Mesenchymal stem cell (in vitro differentiated cells and primary cell): ENCODE results near the gene TAF3.

ENCODE experiments used
- DNase-seq: peaks from one replicate; pipeline ENCODE4 v3.0.0-alpha.2; 2013
- H2AFZ ChIP-seq: one replicate; pipeline ENCODE4 v1.6.1; 2013; ENCODE audit warnings: low read depth, mild to moderate bottlenecking, control low read depth, inconsistent platforms, low read length, moderate library complexity
- H2AK5ac ChIP-seq: 2 replicates; pipeline ENCODE4 v1.6.1; 2013; ENCODE audit warnings: low read length, moderate library complexity, mild to moderate bottlenecking, inconsistent platforms; ENCODE audit not compliant: severe bottlenecking
- H2BK120ac ChIP-seq: one replicate; pipeline ENCODE4 v1.6.1; 2013; ENCODE audit warnings: low read depth, mild to moderate bottlenecking, inconsistent platforms, low read length, moderate library complexity
- H2BK12ac ChIP-seq, 2 experiments: one replicate each; pipeline ENCODE4 v1.6.1; 2013; ENCODE audit warnings: inconsistent platforms in 2 of 2, low read length in 2 of 2, mild to moderate bottlenecking in 2 of 2, moderate library complexity in 2 of 2, control low read depth in 1 of 2
- H2BK15ac ChIP-seq: one replicate; pipeline ENCODE4 v1.6.1; 2013; ENCODE audit warnings: mild to moderate bottlenecking, low read depth, inconsistent platforms; ENCODE audit not compliant: poor library complexity, severe bottlenecking
- H2BK5ac ChIP-seq: 2 replicates; pipeline ENCODE4 v1.6.1; 2013; ENCODE audit warnings: low read depth, mild to moderate bottlenecking, low read length, control low read depth, inconsistent platforms; ENCODE audit not compliant: poor library complexity, severe bottlenecking
- H3K14ac ChIP-seq, 2 experiments: one replicate each; pipeline ENCODE4 v1.6.1; 2013; ENCODE audit warnings: inconsistent platforms in 2 of 2, low read length in 2 of 2, control low read depth in 1 of 2, mild to moderate bottlenecking in 1 of 2, moderate library complexity in 1 of 2
- H3K18ac ChIP-seq, 2 experiments: one replicate each; pipeline ENCODE4 v1.6.1; 2013; ENCODE audit warnings: inconsistent platforms in 2 of 2, low read length in 2 of 2, control low read depth in 1 of 2, low read depth in 1 of 2, mild to moderate bottlenecking in 1 of 2
- H3K23ac ChIP-seq, 2 experiments: one replicate each; pipeline ENCODE4 v1.6.1; 2013; ENCODE audit warnings: inconsistent platforms in 2 of 2, low read length in 2 of 2, mild to moderate bottlenecking in 2 of 2, moderate library complexity in 2 of 2, control low read depth in 1 of 2
- H3K27ac ChIP-seq: 2 replicates; pipeline ENCODE4 v1.5.1; 2013; ENCODE audit warnings: mild to moderate bottlenecking, moderate library complexity, low read length, control low read depth, inconsistent platforms; ENCODE audit not compliant: poor library complexity, severe bottlenecking
- H3K27me3 ChIP-seq, 2 experiments: 2 replicates each; pipeline versions ENCODE4 v1.6.1 to v1.7.0; 2013; ENCODE audit warnings: low read length in 2 of 2, mild to moderate bottlenecking in 2 of 2, moderate library complexity in 2 of 2, control low read depth in 1 of 2, inconsistent platforms in 1 of 2; ENCODE audit not compliant: control insufficient read depth in 1 of 2, insufficient read depth in 1 of 2
- H3K36me3 ChIP-seq, 2 experiments: 2 replicates each; pipeline versions ENCODE4 v1.6.1 to v1.7.0; 2013; ENCODE audit warnings: low read length in 2 of 2, control low read depth in 1 of 2, inconsistent platforms in 1 of 2, low read depth in 1 of 2, mild to moderate bottlenecking in 1 of 2; ENCODE audit not compliant: insufficient read depth in 2 of 2, control insufficient read depth in 1 of 2
- H3K4ac ChIP-seq, 2 experiments: one replicate each; pipeline ENCODE4 v1.6.1; 2013; ENCODE audit warnings: inconsistent platforms in 2 of 2, low read length in 2 of 2, mild to moderate bottlenecking in 2 of 2, moderate library complexity in 2 of 2, control low read depth in 1 of 2, low read depth in 1 of 2
- H3K4me1 ChIP-seq: 2 replicates; pipeline ENCODE4 v1.6.1; 2013; ENCODE audit warnings: low read depth, low read length, control low read depth; ENCODE audit not compliant: control insufficient read depth, insufficient read depth
- H3K4me2 ChIP-seq: 2 replicates; pipeline ENCODE4 v1.6.1; 2013; ENCODE audit warnings: low read length, mild to moderate bottlenecking, inconsistent platforms; ENCODE audit not compliant: poor library complexity, severe bottlenecking
- H3K4me3 ChIP-seq, 2 experiments: 2 replicates each; pipeline versions ENCODE4 v1.5.1 to v1.7.0; 2013; ENCODE audit warnings: low read length in 2 of 2, mild to moderate bottlenecking in 2 of 2, control low read depth in 1 of 2, low read depth in 1 of 2; ENCODE audit not compliant: insufficient read depth in 1 of 2
- H3K79me1 ChIP-seq: replicated peaks from 2 replicates; pipeline ENCODE4 v1.6.1; 2013; ENCODE audit warnings: mild to moderate bottlenecking, control low read depth, low read length, inconsistent platforms; ENCODE audit not compliant: poor library complexity, severe bottlenecking
- H3K9ac ChIP-seq: 2 replicates; pipeline ENCODE4 v1.7.0; 2013; ENCODE audit warnings: mild to moderate bottlenecking, low read length, moderate library complexity
- H3K9me3 ChIP-seq: 2 replicates; pipeline ENCODE4 v1.7.0; 2013; ENCODE audit warnings: mild to moderate bottlenecking, low read length; ENCODE audit not compliant: control insufficient read depth
- H4K8ac ChIP-seq: one replicate; pipeline ENCODE4 v1.6.1; 2013; ENCODE audit warnings: inconsistent platforms, mild to moderate bottlenecking, low read length, moderate library complexity
- H4K91ac ChIP-seq: one replicate; pipeline ENCODE4 v1.6.1; 2013; ENCODE audit warnings: mild to moderate bottlenecking, low read length, inconsistent platforms
- WGBS: methylation state at CpG from one replicate; pipeline ENCODE4 v1.1.7; 2013; ENCODE audit warnings: mixed read lengths; 5-methylcytosine and 5-hydroxymethylcytosine counted together

Gene TAF3

GRCh38 chr10:8037941-8038894, 219.9 kb downstream of the TAF3 start:
- DNase-seq, result no peak
- H3K18ac ChIP-seq, result no peak overlapping the region
- peaks cover 95 to 100% of the 10 kb centered on the region in 2 experiments for H3K27me3 ChIP-seq
- no peak overlapping the region for H3K4ac ChIP-seq
- H2AK5ac ChIP-seq, result no peak overlapping the region
- H2AFZ ChIP-seq, result no peak overlapping the region
- no peak overlapping the region for H2BK120ac ChIP-seq
- H3K9ac ChIP-seq, result no peak overlapping the region
- H3K4me2 ChIP-seq, result no peak overlapping the region
- peaks cover 27% of the 10 kb centered on the region for H3K4me1 ChIP-seq
- no peak overlapping the region for H2BK12ac ChIP-seq
- H3K36me3 ChIP-seq, result peaks cover 0 to 2% of the 10 kb centered on the region in 2 experiments
- H4K91ac ChIP-seq, result no peak overlapping the region
- no peak overlapping the region for H3K27ac ChIP-seq
- WGBS, result 6% methylated on average over 21 of the region's 22 CpGs
- no peak overlapping the region for H3K4me3 ChIP-seq
- H3K79me1 ChIP-seq, result no peaks in the 10 kb centered on the region
- no peak overlapping the region for H2BK5ac ChIP-seq
- no peak overlapping the region for H4K8ac ChIP-seq
- no peak overlapping the region for H3K23ac ChIP-seq
- peaks cover 2% of the 10 kb centered on the region for H3K9me3 ChIP-seq
- H3K14ac ChIP-seq, result no peak overlapping the region
- H2BK15ac ChIP-seq, result no peak overlapping the region

GRCh38 chr10:8039321-8039881, 221.1 kb downstream of the TAF3 start:
- Histone ChIP-seq H3K79me1 (no peaks in the 10 kb centered on the region), H2BK5ac (no peak overlapping the region), H3K9ac (no peak overlapping the region), H3K18ac (no peak overlapping the region), H4K8ac (no peak overlapping the region), H3K4me2 (no peak overlapping the region), H3K27ac (no peak overlapping the region), H3K4me3 (no peak overlapping the region), H3K4ac (no peak overlapping the region), H2BK12ac (no peak overlapping the region), H2AK5ac (no peak overlapping the region), H3K36me3 (peaks cover 0 to 2% of the 10 kb centered on the region in 2 experiments), H2BK120ac (no peak overlapping the region), H3K4me1 (peaks cover 22% of the 10 kb centered on the region), H3K27me3 (peaks cover 95 to 100% of the 10 kb centered on the region in 2 experiments), H2AFZ (no peak overlapping the region), H4K91ac (no peak overlapping the region), H3K14ac (no peak overlapping the region), H3K9me3 (peaks cover 2% of the 10 kb centered on the region), H2BK15ac (no peak overlapping the region), H3K23ac (peak overlapping the region in 1 of 2 experiments; percentile 38)
- 0% methylated on average over 4 of the region's 10 CpGs for WGBS
- DNase-seq, result no peak

GRCh38 chr10:8040651-8041050, 222.3 kb downstream of the TAF3 start:
- no peak overlapping the region for H3K4me3 ChIP-seq
- H2BK15ac ChIP-seq, result no peak overlapping the region
- H2BK120ac ChIP-seq, result no peak overlapping the region
- H2AFZ ChIP-seq, result no peak overlapping the region
- no peak overlapping the region for H3K4me2 ChIP-seq
- H3K27me3 ChIP-seq, result peaks cover 98 to 100% of the 10 kb centered on the region in 2 experiments
- peaks cover 20% of the 10 kb centered on the region for H3K4me1 ChIP-seq
- H2AK5ac ChIP-seq, result no peak overlapping the region
- H3K14ac ChIP-seq, result no peak overlapping the region
- no peak overlapping the region for H4K8ac ChIP-seq
- H3K27ac ChIP-seq, result no peak overlapping the region
- H2BK5ac ChIP-seq, result no peak overlapping the region
- 9% methylated on average over 3 of the region's 6 CpGs for WGBS
- H3K36me3 ChIP-seq, result peaks cover 0 to 2% of the 10 kb centered on the region in 2 experiments
- H3K18ac ChIP-seq, result no peak overlapping the region
- no peaks in the 10 kb centered on the region for H3K9me3 ChIP-seq
- no peak overlapping the region for H2BK12ac ChIP-seq
- H3K79me1 ChIP-seq, result no peaks in the 10 kb centered on the region
- H4K91ac ChIP-seq, result no peak overlapping the region
- DNase-seq, result no peak
- H3K23ac ChIP-seq, result no peak overlapping the region
- H3K4ac ChIP-seq, result no peak overlapping the region
- H3K9ac ChIP-seq, result no peak overlapping the region

GRCh38 chr10:8041284-8041991, 223.1 kb downstream of the TAF3 start:
- H3K36me3 ChIP-seq, result no peaks in the 10 kb centered on the region
- no peaks in the 10 kb centered on the region for H3K9me3 ChIP-seq
- no peak overlapping the region for H3K4me3 ChIP-seq
- H3K27me3 ChIP-seq, result peaks cover 99 to 100% of the 10 kb centered on the region in 2 experiments
- H3K9ac ChIP-seq, result no peak overlapping the region
- no peak overlapping the region for H2BK120ac ChIP-seq
- no peak overlapping the region for H3K27ac ChIP-seq
- no peaks in the 10 kb centered on the region for H3K79me1 ChIP-seq
- no peak overlapping the region for H2BK12ac ChIP-seq
- H2BK5ac ChIP-seq, result no peak overlapping the region
- H2BK15ac ChIP-seq, result no peak overlapping the region
- WGBS, result 10% methylated on average over 8 of the region's 10 CpGs
- H3K4ac ChIP-seq, result no peak overlapping the region
- H2AFZ ChIP-seq, result no peak overlapping the region
- H3K4me2 ChIP-seq, result no peak overlapping the region
- H3K18ac ChIP-seq, result no peak overlapping the region
- peaks cover 14% of the 10 kb centered on the region for H3K4me1 ChIP-seq
- H3K14ac ChIP-seq, result no peak overlapping the region
- no peak overlapping the region for H2AK5ac ChIP-seq
- DNase-seq, result no peak
- no peak overlapping the region for H4K91ac ChIP-seq
- no peak overlapping the region for H3K23ac ChIP-seq
- no peak overlapping the region for H4K8ac ChIP-seq
